Measurements from ENCODE around the gene ABCA1. TPM values are rescaled to one million over a fixed set of nuclear protein-coding genes. Genes with fewer than 3 reads are reported as not detected.
"Not testable (repeated sequence)": the region's sequence is repeated elsewhere in the genome, so short reads cannot be mapped to it uniquely, and the experiment has no call there.

Gene ABCA1
- total and polyA plus RNA-seq, 10 of the 15 experiments (the other 5 are each of a cell fraction or from before 2014, with no cell fraction given): 0.01 to 0.56 (median 0.16) TPM

DNA sequence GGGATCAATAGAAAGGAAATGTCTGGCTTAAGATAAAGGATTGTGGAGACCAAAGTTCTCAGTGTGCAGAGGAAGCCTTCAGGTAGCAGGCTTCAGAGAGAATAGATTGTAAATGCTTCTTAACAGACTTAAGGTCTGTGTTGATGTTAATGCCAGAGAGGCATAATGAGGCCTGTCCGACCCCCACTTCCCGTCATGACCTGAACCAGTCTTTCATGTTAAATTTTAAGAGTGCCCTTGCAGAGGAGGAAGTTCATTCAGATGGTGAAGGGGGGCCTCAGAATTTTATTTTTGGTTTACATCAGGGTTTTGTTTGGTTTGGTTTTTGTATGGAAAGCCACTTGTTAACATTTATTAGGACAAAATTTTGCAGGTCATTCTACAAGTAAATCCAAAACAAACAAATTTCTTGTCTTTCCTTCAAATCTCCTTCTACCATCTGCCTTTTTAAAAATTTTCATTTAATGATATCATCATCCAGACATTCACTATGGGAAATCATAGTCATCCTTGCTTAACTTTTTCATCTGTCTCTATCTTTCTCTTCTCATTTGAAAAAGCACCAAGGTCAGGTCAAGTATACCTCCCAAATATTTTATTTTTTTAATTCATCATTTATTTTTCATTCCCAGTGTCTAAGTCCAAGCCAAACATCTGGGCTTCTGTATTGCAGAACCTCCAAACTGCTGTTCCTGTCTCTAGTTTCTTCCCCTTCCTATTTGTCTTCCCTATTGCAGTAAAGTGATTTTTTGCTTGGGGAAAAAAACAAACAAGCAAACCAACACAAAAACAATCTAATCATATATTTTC lies 6.9 kb upstream of the ABCA1 start:
- no peaks in the 10 kb centered on the region for H3K79me2 ChIP-seq (ENCODE audit: control insufficient read depth, insufficient read depth, low read length)
- ChIA-PET SMC1A (ENCODE audit: uncharacterized antibody, unreplicated experiment) (interaction anchor here (0.8 kb wide), 1 partner anchor 758 kb away, joined by 3 read pairs; no protein-coding TSS in a partner anchor), CTCF (no interaction called here), RAD21 (ENCODE audit: unreplicated experiment) (no interaction called here), POLR2A (no interaction called here)
- no peak for TF ChIP-seq YY1 (IDR thresholded peaks at IDR 0.05; ENCODE audit: low read depth, low read length)
- no peak overlapping the region for H3K27ac ChIP-seq (ENCODE audit: control insufficient read depth, insufficient read depth)
- no peaks in the 10 kb centered on the region; the same call in 1 of the 2 replicates for H4K20me1 ChIP-seq (ENCODE audit: control insufficient read depth, insufficient read depth)
- BruUV-seq (replicated peaks): no TSS peak
- 47% methylated on average over 2 of the region's 2 CpGs for WGBS (ENCODE audit: insufficient coverage, insufficient replicate concordance, low lambda C conversion rate, missing lambda C conversion rate)
- no peaks in the 10 kb centered on the region for H3K36me3 ChIP-seq (ENCODE audit: control insufficient read depth in 2 of 2, insufficient read depth in 2 of 2, low read length in 1 of 2)
- no peak overlapping the region for H3K4me3 ChIP-seq
- DNase-seq (ENCODE audit: low read depth, low spot score): no peak
- ATAC-seq: no peak
- no peak overlapping the region for H3K9ac ChIP-seq (ENCODE audit: control insufficient read depth, insufficient read depth, low read length)
- no peaks in the 10 kb centered on the region for H3K9me3 ChIP-seq (replicated peaks; ENCODE audit: control insufficient read depth, insufficient read depth, low read length)
- in situ Hi-C loops (cut with MboI) (no loop called here), intact Hi-C loops (cut with micrococcal nuclease; ENCODE audit: unreplicated experiment) (no loop called here)
- H3K27me3 ChIP-seq (replicated peaks in 1 of 2; ENCODE audit: control insufficient read depth in 2 of 2, insufficient read depth in 2 of 2, low read length in 1 of 2): no peaks in the 10 kb centered on the region; a peak in 1 of 4 replicates
- no peak for FAIRE-seq
- H3K4me1 ChIP-seq (ENCODE audit: control insufficient read depth, insufficient read depth, low read length): no peaks in the 10 kb centered on the region
- H3K4me2 ChIP-seq (ENCODE audit: control insufficient read depth, insufficient read depth): no peak overlapping the region
- H2AFZ ChIP-seq (ENCODE audit: control insufficient read depth, low read depth, low read length): no peak overlapping the region

DNA sequence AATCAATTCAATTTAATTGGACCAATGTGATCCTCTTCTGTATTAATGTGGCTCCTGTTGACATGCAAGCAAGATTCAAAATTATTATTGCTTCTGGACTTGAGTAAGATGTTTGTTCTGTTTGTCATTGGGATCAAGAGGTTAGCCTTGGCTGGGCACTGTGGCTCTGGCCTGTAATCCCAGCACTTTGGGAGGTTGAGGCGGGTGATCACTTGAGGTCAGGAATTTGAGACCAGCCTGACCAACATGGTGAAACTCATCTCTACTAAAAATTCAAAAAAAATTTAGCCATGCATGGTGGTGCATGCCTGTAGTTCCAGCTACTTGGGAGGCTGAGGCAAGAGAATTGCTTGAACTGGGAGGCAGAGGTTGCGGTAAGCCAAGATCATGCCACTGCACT lies 5.1 kb upstream of the ABCA1 start:
- RAD21 ChIA-PET (ENCODE audit: unreplicated experiment): not testable (repeated sequence)

More for the DNA sequence above, 5.1 kb upstream of the ABCA1 start:
- H3K9ac ChIP-seq (ENCODE audit: control insufficient read depth, insufficient read depth, low read length); H2AFZ ChIP-seq (ENCODE audit: control insufficient read depth, low read depth, low read length); DNase-seq (ENCODE audit: low read depth, low spot score); H3K79me2 ChIP-seq (ENCODE audit: control insufficient read depth, insufficient read depth, low read length); H3K9me3 ChIP-seq (replicated peaks; ENCODE audit: control insufficient read depth, insufficient read depth, low read length); FAIRE-seq; ATAC-seq; H3K27ac ChIP-seq (ENCODE audit: control insufficient read depth, insufficient read depth); H3K27me3 ChIP-seq (replicated peaks in 1 of 2; ENCODE audit: control insufficient read depth in 2 of 2, insufficient read depth in 2 of 2, low read length in 1 of 2); H4K20me1 ChIP-seq (ENCODE audit: control insufficient read depth, insufficient read depth); intact Hi-C loops (cut with micrococcal nuclease; ENCODE audit: unreplicated experiment); H3K4me1 ChIP-seq (ENCODE audit: control insufficient read depth, insufficient read depth, low read length); H3K4me2 ChIP-seq (ENCODE audit: control insufficient read depth, insufficient read depth); SMC1A ChIA-PET (ENCODE audit: uncharacterized antibody, unreplicated experiment); in situ Hi-C loops (cut with MboI); H3K36me3 ChIP-seq (ENCODE audit: control insufficient read depth in 2 of 2, insufficient read depth in 2 of 2, low read length in 1 of 2); H3K4me3 ChIP-seq; BruUV-seq (replicated peaks): not testable (repeated sequence)
- ChIA-PET CTCF (interaction anchor here (0.8 kb wide), 1 partner anchor 196 kb away, joined by 3 read pairs; no protein-coding TSS in a partner anchor), POLR2A (interaction anchor here (0.7 kb wide), 1 partner anchor 146 kb away, joined by 9 read pairs; no protein-coding TSS in a partner anchor)
- WGBS (ENCODE audit: insufficient coverage, insufficient replicate concordance, low lambda C conversion rate, missing lambda C conversion rate): 50% methylated on average over 2 of the region's 2 CpGs
